GM13976 (cell line): ENCODE data around the gene PPIF.

Experiments used
- DNase-seq: peaks from one replicate; pipeline ENCODE4 v3.0.0; 2012; ENCODE audit warnings: low spot score
- in situ Hi-C: fragments of 300-500 bp; cut with MboI; formaldehyde crosslinking; loops from one replicate; pipeline ENCODE4 v1.12.0; 2022; ENCODE audit warnings: low sequenced_read_pairs, mixed read lengths, inconsistent platforms; ENCODE audit not compliant: unreplicated experiment
- TF ChIP-seq, protein P1 (sequence below): IDR thresholded peaks from 2 replicates; pipeline ENCODE4 v1.5.1; 2012; ENCODE audit warnings: borderline replicate concordance, mild to moderate bottlenecking; ENCODE audit not compliant: insufficient read depth; ENCODE audit errors: extremely low read depth, missing control alignments, control extremely low read depth

The PPIF gene

DNA sequence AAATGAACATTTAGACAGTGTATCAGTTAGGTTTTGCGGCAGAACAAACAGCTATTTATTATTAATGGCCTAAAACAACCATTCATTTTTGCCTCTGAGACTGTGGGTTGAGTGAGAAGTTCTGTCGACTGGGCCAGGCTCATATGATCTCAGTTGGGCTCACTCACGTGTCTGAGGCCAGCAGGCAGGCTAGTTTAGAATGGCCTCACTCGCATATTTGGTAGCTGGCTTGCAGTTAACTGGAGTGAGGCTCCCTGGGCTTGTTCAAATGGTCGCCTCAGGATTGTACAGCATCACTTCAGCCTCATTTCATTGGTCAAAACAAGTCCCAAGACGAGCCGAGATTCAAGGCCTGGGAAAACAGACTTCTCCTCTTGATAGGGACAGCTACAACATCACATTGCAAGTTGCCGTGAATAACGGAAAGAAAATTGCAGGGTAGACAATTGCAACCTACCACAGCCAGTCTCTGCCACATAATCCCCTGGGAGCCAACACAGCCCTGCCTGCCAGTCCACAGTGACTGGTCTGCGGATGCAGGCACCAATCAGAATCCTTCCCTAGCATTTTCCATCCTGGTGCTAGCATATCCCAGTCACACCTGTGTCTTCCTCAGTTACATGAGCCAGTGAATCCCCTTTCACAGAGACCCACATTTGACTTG lies 23.1 kb upstream of the PPIF start:
- in situ Hi-C loops: no loop called here
- TF ChIP-seq, protein P1, sequence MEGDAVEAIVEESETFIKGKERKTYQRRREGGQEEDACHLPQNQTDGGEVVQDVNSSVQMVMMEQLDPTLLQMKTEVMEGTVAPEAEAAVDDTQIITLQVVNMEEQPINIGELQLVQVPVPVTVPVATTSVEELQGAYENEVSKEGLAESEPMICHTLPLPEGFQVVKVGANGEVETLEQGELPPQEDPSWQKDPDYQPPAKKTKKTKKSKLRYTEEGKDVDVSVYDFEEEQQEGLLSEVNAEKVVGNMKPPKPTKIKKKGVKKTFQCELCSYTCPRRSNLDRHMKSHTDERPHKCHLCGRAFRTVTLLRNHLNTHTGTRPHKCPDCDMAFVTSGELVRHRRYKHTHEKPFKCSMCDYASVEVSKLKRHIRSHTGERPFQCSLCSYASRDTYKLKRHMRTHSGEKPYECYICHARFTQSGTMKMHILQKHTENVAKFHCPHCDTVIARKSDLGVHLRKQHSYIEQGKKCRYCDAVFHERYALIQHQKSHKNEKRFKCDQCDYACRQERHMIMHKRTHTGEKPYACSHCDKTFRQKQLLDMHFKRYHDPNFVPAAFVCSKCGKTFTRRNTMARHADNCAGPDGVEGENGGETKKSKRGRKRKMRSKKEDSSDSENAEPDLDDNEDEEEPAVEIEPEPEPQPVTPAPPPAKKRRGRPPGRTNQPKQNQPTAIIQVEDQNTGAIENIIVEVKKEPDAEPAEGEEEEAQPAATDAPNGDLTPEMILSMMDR: no peak
- no peak for DNase-seq

DNA sequence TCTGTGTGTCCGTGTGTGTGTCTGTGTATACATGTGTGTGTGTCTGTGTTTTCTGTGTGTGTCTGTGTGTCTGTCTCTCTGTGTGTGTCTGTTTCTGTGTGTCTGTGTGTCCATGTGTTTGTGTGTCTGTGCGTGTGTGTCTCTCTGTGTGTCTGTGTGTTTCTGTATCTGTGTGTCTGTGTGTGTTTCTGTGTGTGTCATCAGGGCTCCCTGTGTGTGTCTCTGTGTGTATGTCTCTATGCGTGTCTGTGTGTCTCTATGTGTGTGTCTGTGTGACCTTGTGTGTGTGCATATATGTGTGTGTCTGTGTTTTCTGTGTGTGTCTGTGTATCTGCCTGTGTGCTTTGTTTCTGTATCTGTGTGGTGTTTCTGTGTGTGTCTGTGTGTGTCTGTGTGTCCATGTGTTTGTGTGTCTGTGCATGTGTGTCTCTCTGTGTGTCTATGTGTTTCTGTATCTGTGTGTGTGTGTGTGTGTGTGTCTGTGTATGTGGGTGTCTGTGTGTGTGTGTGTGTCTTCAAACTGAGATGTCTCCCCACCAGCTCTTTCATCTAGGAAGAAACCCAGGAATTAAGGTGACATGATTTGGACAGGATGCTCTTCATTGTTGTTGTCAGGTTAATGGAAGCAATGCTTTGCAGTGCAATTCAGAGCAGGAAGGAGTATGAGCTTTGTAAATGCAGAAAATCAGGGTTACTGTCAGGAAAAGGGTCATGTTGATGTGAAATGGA lies 20.7 kb upstream of the PPIF start:
- in situ Hi-C loops: no loop called here
- TF ChIP-seq, protein P1: no peak
- no peak for DNase-seq

DNA sequence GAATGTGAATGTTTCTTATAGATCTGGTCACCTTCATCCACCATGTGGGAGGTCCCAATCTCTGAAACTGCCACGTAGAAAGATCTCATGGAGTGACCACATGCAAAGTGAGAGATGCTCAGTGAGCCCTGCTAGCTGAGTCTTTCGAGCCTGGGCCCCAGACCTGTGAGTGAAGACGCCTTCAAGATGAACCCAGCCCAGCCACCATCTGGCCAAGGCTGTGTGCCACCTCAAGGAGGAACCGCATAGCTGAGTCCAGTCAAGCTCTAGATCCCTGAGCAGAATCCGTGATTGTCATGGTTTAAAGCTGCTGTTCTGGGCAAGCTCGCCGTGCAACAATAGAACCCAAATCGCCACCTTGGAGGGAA lies 20.2 kb upstream of the PPIF start:
- TF ChIP-seq, protein P1: no peak
- no peak for DNase-seq
- in situ Hi-C loops: no loop called here

GRCh38 chr10:79328147-79328701 lies 19.0 kb upstream of the PPIF start:
- TF ChIP-seq, protein P1: no peak
- DNase-seq: no peak
- in situ Hi-C loops: no loop called here

- DNase-seq: no peak
- TF ChIP-seq, protein P1: no peak
- in situ Hi-C loops: no loop called here
These were observed 18.3 kb upstream of the PPIF start for GRCh38 chr10:79328737-79329504.

GRCh38 chr10:79329529-79329928 lies 17.7 kb upstream of the PPIF start:
- no peak for DNase-seq
- in situ Hi-C loops: no loop called here
- TF ChIP-seq, protein P1: no peak
